Endothelial cell of umbilical vein (primary cell): ENCODE data around the gene GRID1.

Source experiments
- CTCF ChIP-seq, 2 donors: IDR thresholded peaks; 1 replicate in 1 of 2; 2 replicates in 1 of 2; pipeline ENCODE4 v1.5.1; 2011; ENCODE audit warnings: low read length in 2 of 2, mild to moderate bottlenecking in 2 of 2, moderate library complexity in 2 of 2, control low read depth in 1 of 2, inconsistent platforms in 1 of 2, low read depth in 1 of 2; ENCODE audit not compliant: insufficient read depth in 1 of 2; ENCODE audit errors: extremely low read depth in 1 of 2
- JUN ChIP-seq: IDR thresholded peaks from 2 replicates; pipeline ENCODE4 v1.6.1; 2011; ENCODE audit warnings: borderline replicate concordance, low read depth; ENCODE audit not compliant: insufficient read length, insufficient read depth

- TF ChIP-seq JUN (no peak), CTCF (IDR thresholded peaks at IDR 0.05; ENCODE audit: extremely low read depth in 1 of 2, insufficient read depth in 1 of 2, low read depth in 1 of 2, low read length in 2 of 2) (no peak)
Observed at GRCh38 chr10:86310291-86310690, 56.3 kb downstream of the GRID1 start.
